ENCODE results near the gene CHKA. TPM values are rescaled to one million over a fixed set of nuclear protein-coding genes. Genes with fewer than 3 reads are reported as not detected.

Gene CHKA
- total and polyA plus RNA-seq, 2 of the 4 experiments (the other 2 are of a cell fraction), result 4.5 to 8.4 TPM

DNA sequence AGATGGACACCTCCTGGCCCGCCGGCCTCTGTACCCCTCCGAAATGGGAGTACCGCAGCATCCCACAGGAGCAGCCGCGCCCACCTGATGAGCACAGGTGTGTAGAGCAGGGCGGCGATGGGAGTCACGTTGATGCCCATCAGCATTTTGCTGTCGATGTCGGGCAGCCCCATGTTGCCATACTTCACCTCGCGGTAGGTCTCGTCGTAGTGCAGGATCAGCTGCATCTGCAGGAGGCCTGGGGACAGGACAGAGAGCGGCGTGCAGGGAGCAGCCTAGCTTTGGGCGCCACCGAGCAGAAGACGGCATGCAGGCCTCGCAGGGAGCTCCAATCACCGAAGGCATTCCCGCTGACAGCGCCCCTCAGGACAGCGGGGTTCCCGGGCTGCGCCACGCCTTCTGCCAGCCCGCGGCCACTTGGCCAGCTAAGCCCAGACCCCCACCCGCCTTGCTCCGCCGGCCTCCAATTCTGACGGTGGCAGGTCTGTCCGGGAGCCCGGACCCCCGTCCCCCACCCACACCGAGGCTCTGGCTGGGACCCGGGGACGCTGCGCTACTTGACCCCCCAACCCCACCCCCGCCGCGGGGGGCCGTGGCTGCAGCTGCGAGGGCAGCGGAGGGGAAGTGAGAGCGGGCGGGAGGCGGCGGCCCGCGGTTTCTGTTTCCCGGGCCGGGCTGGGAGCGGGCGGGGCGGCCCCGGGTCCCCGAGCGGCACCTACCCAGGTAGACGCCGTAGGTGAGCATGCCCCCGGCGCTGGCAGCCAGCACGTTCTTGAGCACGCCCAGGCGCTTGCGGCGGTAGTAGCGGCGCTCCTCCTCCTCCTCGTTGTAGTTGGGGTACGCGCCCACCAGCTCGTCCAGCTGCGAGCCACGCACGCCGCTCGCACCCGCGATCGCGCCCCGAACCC, 118.0 kb downstream of the CHKA start:
- POLR2A ChIA-PET (ENCODE audit: unreplicated experiment), result no interaction called here
- no peak overlapping the region for H2BK120ac ChIP-seq (ENCODE audit: low read depth, low read length)
- in situ Hi-C loops (cut with MboI; ENCODE audit: low sequenced_read_pairs), result no loop called here
- TF ChIP-seq, protein P1, sequence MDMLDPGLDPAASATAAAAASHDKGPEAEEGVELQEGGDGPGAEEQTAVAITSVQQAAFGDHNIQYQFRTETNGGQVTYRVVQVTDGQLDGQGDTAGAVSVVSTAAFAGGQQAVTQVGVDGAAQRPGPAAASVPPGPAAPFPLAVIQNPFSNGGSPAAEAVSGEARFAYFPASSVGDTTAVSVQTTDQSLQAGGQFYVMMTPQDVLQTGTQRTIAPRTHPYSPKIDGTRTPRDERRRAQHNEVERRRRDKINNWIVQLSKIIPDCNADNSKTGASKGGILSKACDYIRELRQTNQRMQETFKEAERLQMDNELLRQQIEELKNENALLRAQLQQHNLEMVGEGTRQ (IDR thresholded peaks at IDR 0.05; ENCODE audit: low read depth, low read length), result no peak
- TF ChIP-seq, protein P2, sequence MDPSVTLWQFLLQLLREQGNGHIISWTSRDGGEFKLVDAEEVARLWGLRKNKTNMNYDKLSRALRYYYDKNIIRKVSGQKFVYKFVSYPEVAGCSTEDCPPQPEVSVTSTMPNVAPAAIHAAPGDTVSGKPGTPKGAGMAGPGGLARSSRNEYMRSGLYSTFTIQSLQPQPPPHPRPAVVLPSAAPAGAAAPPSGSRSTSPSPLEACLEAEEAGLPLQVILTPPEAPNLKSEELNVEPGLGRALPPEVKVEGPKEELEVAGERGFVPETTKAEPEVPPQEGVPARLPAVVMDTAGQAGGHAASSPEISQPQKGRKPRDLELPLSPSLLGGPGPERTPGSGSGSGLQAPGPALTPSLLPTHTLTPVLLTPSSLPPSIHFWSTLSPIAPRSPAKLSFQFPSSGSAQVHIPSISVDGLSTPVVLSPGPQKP (IDR thresholded peaks at IDR 0.05; ENCODE audit: borderline replicate concordance, low read depth, low read length), result no peak
- TF ChIP-seq RCOR1 (IDR thresholded peaks at IDR 0.05; ENCODE audit: insufficient replicate concordance, low read length), result no peak
- TF ChIP-seq FOS (IDR thresholded peaks at IDR 0.05; ENCODE audit: low read depth, low read length), result no peak
- TF ChIP-seq CEBPB (IDR thresholded peaks at IDR 0.05; ENCODE audit: low read depth, low read length), result no peak
- TF ChIP-seq SMC3 (IDR thresholded peaks at IDR 0.05; ENCODE audit: low read depth, low read length), result no peak
- no peak for TF ChIP-seq NFE2L2 (IDR thresholded peaks at IDR 0.05; ENCODE audit: low read depth, low read length)
- no peak for TF ChIP-seq MAZ (IDR thresholded peaks at IDR 0.05; ENCODE audit: borderline replicate concordance, low read depth, low read length)
- TF ChIP-seq CHD1 (IDR thresholded peaks at IDR 0.05; ENCODE audit: low read depth, low read length), result no peak
- no peak for TF ChIP-seq RAD21 (IDR thresholded peaks at IDR 0.05; ENCODE audit: low read length)
- no peak for TF ChIP-seq MXI1 (IDR thresholded peaks at IDR 0.05; ENCODE audit: borderline replicate concordance, low read depth, low read length)
- TF ChIP-seq, protein P3, sequence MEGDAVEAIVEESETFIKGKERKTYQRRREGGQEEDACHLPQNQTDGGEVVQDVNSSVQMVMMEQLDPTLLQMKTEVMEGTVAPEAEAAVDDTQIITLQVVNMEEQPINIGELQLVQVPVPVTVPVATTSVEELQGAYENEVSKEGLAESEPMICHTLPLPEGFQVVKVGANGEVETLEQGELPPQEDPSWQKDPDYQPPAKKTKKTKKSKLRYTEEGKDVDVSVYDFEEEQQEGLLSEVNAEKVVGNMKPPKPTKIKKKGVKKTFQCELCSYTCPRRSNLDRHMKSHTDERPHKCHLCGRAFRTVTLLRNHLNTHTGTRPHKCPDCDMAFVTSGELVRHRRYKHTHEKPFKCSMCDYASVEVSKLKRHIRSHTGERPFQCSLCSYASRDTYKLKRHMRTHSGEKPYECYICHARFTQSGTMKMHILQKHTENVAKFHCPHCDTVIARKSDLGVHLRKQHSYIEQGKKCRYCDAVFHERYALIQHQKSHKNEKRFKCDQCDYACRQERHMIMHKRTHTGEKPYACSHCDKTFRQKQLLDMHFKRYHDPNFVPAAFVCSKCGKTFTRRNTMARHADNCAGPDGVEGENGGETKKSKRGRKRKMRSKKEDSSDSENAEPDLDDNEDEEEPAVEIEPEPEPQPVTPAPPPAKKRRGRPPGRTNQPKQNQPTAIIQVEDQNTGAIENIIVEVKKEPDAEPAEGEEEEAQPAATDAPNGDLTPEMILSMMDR (conservative IDR thresholded peaks at IDR 0.05; ENCODE audit: low read depth, low read length), result no peak
- no peak for TF ChIP-seq BHLHE40 (IDR thresholded peaks at IDR 0.05; ENCODE audit: low read depth, low read length)

More for the DNA sequence above, 118.0 kb downstream of the CHKA start:
- no peak overlapping the region for H3K14ac ChIP-seq (replicated peaks; ENCODE audit: low read depth, low read length)
- no peaks in the 10 kb centered on the region for H3K27me3 ChIP-seq (ENCODE audit: control insufficient read depth, insufficient read depth, low read length)
- H4K5ac ChIP-seq (ENCODE audit: low read depth, low read length), result no peak overlapping the region
- no peaks in the 10 kb centered on the region for H3K9me3 ChIP-seq (ENCODE audit: control insufficient read depth, insufficient read depth, low read length)
- H4K91ac ChIP-seq (ENCODE audit: insufficient read depth, low read depth, low read length), result no peak overlapping the region
- no peak overlapping the region for H2BK5ac ChIP-seq (ENCODE audit: low read depth, low read length, poor library complexity, severe bottlenecking)
- H2AFZ ChIP-seq (replicated peaks; ENCODE audit: low read length, poor library complexity), result peak overlapping the region; percentile 83
- H3K4me3 ChIP-seq (ENCODE audit: insufficient read depth, low read depth, low read length), result peak overlapping the region; percentile 77
- H4K8ac ChIP-seq (ENCODE audit: low read depth in 2 of 2, low read length in 2 of 2), result no peak overlapping the region
- H3K9ac ChIP-seq (ENCODE audit: low read depth, low read length), result peak overlapping the region; percentile 48; the same call in 1 of the 2 replicates
- peaks cover 0 to 6% of the 10 kb centered on the region in 2 experiments; a peak in 2 of 4 replicates for H3K79me1 ChIP-seq (ENCODE audit: low read depth in 1 of 2, low read length in 2 of 2)
- no peak overlapping the region; the same call in 1 of the 2 replicates for H3K27ac ChIP-seq (ENCODE audit: insufficient read depth, low read length)
- H3K4ac ChIP-seq (ENCODE audit: low read depth, low read length), result 0 out of 2 replicates have a peak overlapping the region, but pooled peaks have one; percentile 29
- H3K23ac ChIP-seq (ENCODE audit: low read depth, low read length), result 0 out of 2 replicates have a peak overlapping the region, but pooled peaks have one; percentile 7
- peaks cover 5% of the 10 kb centered on the region; the same call in 1 of the 2 replicates for H3K9me1 ChIP-seq (ENCODE audit: insufficient read depth, low read length)
- peaks cover 5% of the 10 kb centered on the region for H3K4me1 ChIP-seq (ENCODE audit: control insufficient read depth, insufficient read depth, low read length)
- intact Hi-C loops (cut with micrococcal nuclease) (no loop called here), dilution Hi-C loops (cut with HindIII; ENCODE audit: low sequenced_read_pairs, unreplicated experiment) (no loop called here)
- H2BK20ac ChIP-seq (ENCODE audit: low read depth, low read length), result no peak overlapping the region
- H3K36me3 ChIP-seq (ENCODE audit: control insufficient read depth, insufficient read depth, low read length), result no peaks in the 10 kb centered on the region
- H2AK9ac ChIP-seq (replicated peaks; ENCODE audit: low read depth, low read length, poor library complexity), result peak overlapping the region; percentile 31
- H3K4me2 ChIP-seq (ENCODE audit: low read depth, low read length), result peak overlapping the region; percentile 70
- CTCF ChIA-PET, result interaction anchor here (0.6 kb wide), 1 partner anchor 180 kb away, joined by 3 read pairs; no protein-coding TSS in a partner anchor
- no peak overlapping the region for H3K56ac ChIP-seq (ENCODE audit: extremely low read depth, insufficient read depth, low read length)
- H3K18ac ChIP-seq (ENCODE audit: low read depth, low read length), result no peak overlapping the region
- no TSS peak for BruUV-seq (replicated peaks)
- 26% methylated on average over 33 of the region's 86 CpGs; no CpG with 5 or more reads in 1 of the 2 experiments for WGBS, 2 experiments (ENCODE audit: extremely low coverage in 2 of 2, insufficient read length in 1 of 2)
- no peak overlapping the region for H2BK15ac ChIP-seq (ENCODE audit: low read depth, low read length)
- ATAC-seq (ENCODE audit: low read depth) (peak; percentile 46), DNase-seq (no peak)
- no peaks in the 10 kb centered on the region for H4K20me1 ChIP-seq (ENCODE audit: insufficient read depth, low read length)
- 0 out of 2 replicates have a peak overlapping the region, but pooled peaks have one; percentile 13 for H2AK5ac ChIP-seq (ENCODE audit: low read depth, low read length)

Measured in IMR-90 (cell line).